HepG2 (cell line): ENCODE results near the gene SMIM9. TPM values are rescaled to one million over a fixed set of nuclear protein-coding genes. Genes with fewer than 3 reads are reported as not detected.
A peak's percentile ranks its signal among the peaks of the same experiment; 100 is the strongest.

ENCODE experiments used
- ARNT ChIP-seq: fragments of 450-650 bp; IDR thresholded peaks from 2 replicates; pipeline ENCODE4 v1.6.1; 2017
- FOSL2 ChIP-seq: sonication (generic); formaldehyde crosslinking; IDR thresholded peaks from 2 replicates; pipeline ENCODE4 v1.4.0; 2020; ENCODE audit warnings: missing genetic modification reagents
- GFI1 ChIP-seq: sonication (generic); formaldehyde crosslinking; IDR thresholded peaks from 2 replicates; pipeline ENCODE4 v1.5.0; 2020; ENCODE audit warnings: missing genetic modification reagents, mild to moderate bottlenecking, borderline replicate concordance
- HES4 ChIP-seq: sonication (generic); formaldehyde crosslinking; IDR thresholded peaks from 2 replicates; pipeline ENCODE4 v1.9.0; 2021; ENCODE audit warnings: mild to moderate bottlenecking, missing genetic modification reagents, borderline replicate concordance
- KLF16 ChIP-seq, 2 experiments: sonication (generic) in 1 of 2; formaldehyde crosslinking in 1 of 2; IDR thresholded peaks; 2 replicates each; pipeline versions ENCODE4 v1.6.1 to v1.8.0; 2016 to 2023; ENCODE audit warnings: missing genetic modification reagents in 2 of 2, missing compliant biosample characterization in 1 of 2
- NFYB ChIP-seq: sonication (generic); formaldehyde crosslinking; IDR thresholded peaks from 2 replicates; pipeline ENCODE4 v1.4.0; 2020; ENCODE audit warnings: missing genetic modification reagents
- PHF5A ChIP-seq: IDR thresholded peaks from one replicate; pipeline ENCODE4 v1.6.1; 2018; ENCODE audit warnings: low read depth, missing genetic modification reagents; ENCODE audit not compliant: unreplicated experiment
- PLSCR1 ChIP-seq: sonication (generic); formaldehyde crosslinking; IDR thresholded peaks from 2 replicates; pipeline ENCODE4 v1.5.0; 2020; ENCODE audit warnings: missing genetic modification reagents, mild to moderate bottlenecking, borderline replicate concordance
- RARG ChIP-seq: sonication (generic); formaldehyde crosslinking; IDR thresholded peaks from 2 replicates; pipeline ENCODE4 v1.4.0; 2020; ENCODE audit warnings: low read depth, mild to moderate bottlenecking, missing genetic modification reagents
- SIN3A ChIP-seq: IDR thresholded peaks from 2 replicates; pipeline ENCODE4 v1.6.1; 2011; ENCODE audit warnings: low read depth, mild to moderate bottlenecking, control low read depth, low read length, borderline replicate concordance
- SKI ChIP-seq: fragments of 450-650 bp; IDR thresholded peaks from one replicate; pipeline ENCODE4 v1.6.1; 2018; ENCODE audit warnings: mild to moderate bottlenecking; ENCODE audit not compliant: partially characterized antibody
- TEAD2 ChIP-seq: sonication (generic); formaldehyde crosslinking; IDR thresholded peaks from 2 replicates; pipeline ENCODE4 v1.9.0; 2021; ENCODE audit warnings: missing genetic modification reagents
- WIZ ChIP-seq: sonication (generic); formaldehyde crosslinking; IDR thresholded peaks from 2 replicates; pipeline ENCODE4 v1.5.1; 2020; ENCODE audit warnings: mild to moderate bottlenecking, missing genetic modification reagents
- ZEB1 ChIP-seq: IDR thresholded peaks from 2 replicates; pipeline ENCODE4 v1.6.1; 2012; ENCODE audit warnings: mild to moderate bottlenecking, low read depth, inconsistent platforms; ENCODE audit not compliant: insufficient replicate concordance
- ZNF18 ChIP-seq: sonication (generic); formaldehyde crosslinking; IDR thresholded peaks from 2 replicates; pipeline ENCODE4 v1.8.0; 2022; ENCODE audit warnings: mild to moderate bottlenecking, missing genetic modification reagents; ENCODE audit not compliant: insufficient replicate concordance
- ZNF460 ChIP-seq: sonication (generic); formaldehyde crosslinking; IDR thresholded peaks from 2 replicates; pipeline ENCODE4 v1.5.1; 2020; ENCODE audit warnings: missing genetic modification reagents, mild to moderate bottlenecking, borderline replicate concordance
- polyA plus RNA-seq, 8 experiments: library from polyadenylated mRNA; depleted of rRNA in 3 of 8; stranded (reverse) in 7 of 8; unstranded in 1 of 8; fragments of >200 nt; fragmentation: Illumina TruSeq in 4 of 8; extraction: Trizol in 4 of 8; gene quantifications; 2 replicates each; pipeline versions ENCODE4 v1.2.1 to v1.2.3, GENCODE V29; 2011 to 2016; ENCODE audit warnings: low read depth in 4 of 8, missing spikeins in 1 of 8, mixed read lengths in 1 of 8; ENCODE audit not compliant: insufficient read depth in 1 of 8
- total RNA-seq, 5 experiments: library from RNA; depleted of rRNA; stranded (reverse); fragments of >200 nt; fragmentation: Illumina TruSeq; extraction: Trizol; gene quantifications; 2 replicates each; pipeline ENCODE4 v1.2.3, GENCODE V29; 2016; ENCODE audit warnings: low read depth in 1 of 5
- TF ChIP-seq, protein P1 (sequence below): IDR thresholded peaks from 2 replicates; pipeline ENCODE4 v1.4.0; 2020; ENCODE audit warnings: mild to moderate bottlenecking, missing genetic modification reagents
- TF ChIP-seq, protein P2 (sequence below): sonication (generic); formaldehyde crosslinking; IDR thresholded peaks from 2 replicates; pipeline ENCODE4 v1.4.0; 2020; ENCODE audit warnings: missing genetic modification reagents, borderline replicate concordance

Gene SMIM9
- total and polyA plus RNA-seq, 2 of the 13 experiments (the other 11 are each of a cell fraction or from before 2014, with no cell fraction given), result not detected

DNA sequence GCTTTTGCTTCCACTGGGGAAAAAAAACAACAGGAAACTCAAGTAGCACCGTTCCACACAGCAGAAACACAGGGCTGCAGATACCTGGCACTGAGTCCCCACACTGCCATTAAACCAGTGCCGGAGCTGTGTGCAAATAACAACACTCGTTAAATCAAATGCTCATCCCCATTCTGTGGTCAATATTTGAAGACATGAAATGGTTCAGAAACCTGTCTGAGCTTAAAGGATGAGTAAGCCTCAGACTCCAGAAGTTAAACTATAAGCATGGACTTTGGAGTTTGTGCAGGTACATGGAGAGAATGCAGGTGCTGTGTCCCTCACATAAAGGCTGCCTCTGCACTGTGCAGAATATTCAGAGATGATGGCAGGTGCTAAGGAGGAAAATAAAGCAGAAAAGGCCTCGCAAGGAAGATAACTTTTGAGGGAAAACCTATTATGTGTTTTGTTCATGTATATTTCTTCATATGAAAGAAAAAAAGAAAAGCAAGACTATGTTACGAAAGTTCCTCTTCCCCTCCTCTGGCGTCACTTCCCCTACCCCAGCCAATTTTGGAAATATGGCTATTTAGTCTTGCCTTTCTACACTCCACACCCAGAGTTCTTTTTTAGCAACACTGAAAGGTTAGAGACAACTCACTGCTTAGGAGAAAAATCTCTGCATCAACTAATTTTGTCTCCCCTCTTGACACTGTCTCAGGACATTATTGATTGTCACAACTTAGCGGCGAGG lies 33.8 kb downstream of the SMIM9 start (continued):
- TF ChIP-seq RARG (CRISPR knock-in tag), result no peak
- TF ChIP-seq SKI, result peak; percentile 15
- no peak for TF ChIP-seq PHF5A (CRISPR knock-in tag)
- TF ChIP-seq ZNF460 (CRISPR knock-in tag), result no peak
- peak; percentile 63 for TF ChIP-seq FOSL2 (CRISPR knock-in tag)
- TF ChIP-seq, protein P1, sequence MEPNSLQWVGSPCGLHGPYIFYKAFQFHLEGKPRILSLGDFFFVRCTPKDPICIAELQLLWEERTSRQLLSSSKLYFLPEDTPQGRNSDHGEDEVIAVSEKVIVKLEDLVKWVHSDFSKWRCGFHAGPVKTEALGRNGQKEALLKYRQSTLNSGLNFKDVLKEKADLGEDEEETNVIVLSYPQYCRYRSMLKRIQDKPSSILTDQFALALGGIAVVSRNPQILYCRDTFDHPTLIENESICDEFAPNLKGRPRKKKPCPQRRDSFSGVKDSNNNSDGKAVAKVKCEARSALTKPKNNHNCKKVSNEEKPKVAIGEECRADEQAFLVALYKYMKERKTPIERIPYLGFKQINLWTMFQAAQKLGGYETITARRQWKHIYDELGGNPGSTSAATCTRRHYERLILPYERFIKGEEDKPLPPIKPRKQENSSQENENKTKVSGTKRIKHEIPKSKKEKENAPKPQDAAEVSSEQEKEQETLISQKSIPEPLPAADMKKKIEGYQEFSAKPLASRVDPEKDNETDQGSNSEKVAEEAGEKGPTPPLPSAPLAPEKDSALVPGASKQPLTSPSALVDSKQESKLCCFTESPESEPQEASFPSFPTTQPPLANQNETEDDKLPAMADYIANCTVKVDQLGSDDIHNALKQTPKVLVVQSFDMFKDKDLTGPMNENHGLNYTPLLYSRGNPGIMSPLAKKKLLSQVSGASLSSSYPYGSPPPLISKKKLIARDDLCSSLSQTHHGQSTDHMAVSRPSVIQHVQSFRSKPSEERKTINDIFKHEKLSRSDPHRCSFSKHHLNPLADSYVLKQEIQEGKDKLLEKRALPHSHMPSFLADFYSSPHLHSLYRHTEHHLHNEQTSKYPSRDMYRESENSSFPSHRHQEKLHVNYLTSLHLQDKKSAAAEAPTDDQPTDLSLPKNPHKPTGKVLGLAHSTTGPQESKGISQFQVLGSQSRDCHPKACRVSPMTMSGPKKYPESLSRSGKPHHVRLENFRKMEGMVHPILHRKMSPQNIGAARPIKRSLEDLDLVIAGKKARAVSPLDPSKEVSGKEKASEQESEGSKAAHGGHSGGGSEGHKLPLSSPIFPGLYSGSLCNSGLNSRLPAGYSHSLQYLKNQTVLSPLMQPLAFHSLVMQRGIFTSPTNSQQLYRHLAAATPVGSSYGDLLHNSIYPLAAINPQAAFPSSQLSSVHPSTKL (CRISPR knock-in tag), result peak; percentile 59; the same call in 1 of the 2 replicates
- no peak for TF ChIP-seq TEAD2 (CRISPR knock-in tag)
- TF ChIP-seq WIZ (CRISPR knock-in tag), result no peak
- no peak for TF ChIP-seq HES4
- TF ChIP-seq ZNF18 (CRISPR knock-in tag), result no peak
- TF ChIP-seq NFYB, result no peak
- TF ChIP-seq, protein P2, sequence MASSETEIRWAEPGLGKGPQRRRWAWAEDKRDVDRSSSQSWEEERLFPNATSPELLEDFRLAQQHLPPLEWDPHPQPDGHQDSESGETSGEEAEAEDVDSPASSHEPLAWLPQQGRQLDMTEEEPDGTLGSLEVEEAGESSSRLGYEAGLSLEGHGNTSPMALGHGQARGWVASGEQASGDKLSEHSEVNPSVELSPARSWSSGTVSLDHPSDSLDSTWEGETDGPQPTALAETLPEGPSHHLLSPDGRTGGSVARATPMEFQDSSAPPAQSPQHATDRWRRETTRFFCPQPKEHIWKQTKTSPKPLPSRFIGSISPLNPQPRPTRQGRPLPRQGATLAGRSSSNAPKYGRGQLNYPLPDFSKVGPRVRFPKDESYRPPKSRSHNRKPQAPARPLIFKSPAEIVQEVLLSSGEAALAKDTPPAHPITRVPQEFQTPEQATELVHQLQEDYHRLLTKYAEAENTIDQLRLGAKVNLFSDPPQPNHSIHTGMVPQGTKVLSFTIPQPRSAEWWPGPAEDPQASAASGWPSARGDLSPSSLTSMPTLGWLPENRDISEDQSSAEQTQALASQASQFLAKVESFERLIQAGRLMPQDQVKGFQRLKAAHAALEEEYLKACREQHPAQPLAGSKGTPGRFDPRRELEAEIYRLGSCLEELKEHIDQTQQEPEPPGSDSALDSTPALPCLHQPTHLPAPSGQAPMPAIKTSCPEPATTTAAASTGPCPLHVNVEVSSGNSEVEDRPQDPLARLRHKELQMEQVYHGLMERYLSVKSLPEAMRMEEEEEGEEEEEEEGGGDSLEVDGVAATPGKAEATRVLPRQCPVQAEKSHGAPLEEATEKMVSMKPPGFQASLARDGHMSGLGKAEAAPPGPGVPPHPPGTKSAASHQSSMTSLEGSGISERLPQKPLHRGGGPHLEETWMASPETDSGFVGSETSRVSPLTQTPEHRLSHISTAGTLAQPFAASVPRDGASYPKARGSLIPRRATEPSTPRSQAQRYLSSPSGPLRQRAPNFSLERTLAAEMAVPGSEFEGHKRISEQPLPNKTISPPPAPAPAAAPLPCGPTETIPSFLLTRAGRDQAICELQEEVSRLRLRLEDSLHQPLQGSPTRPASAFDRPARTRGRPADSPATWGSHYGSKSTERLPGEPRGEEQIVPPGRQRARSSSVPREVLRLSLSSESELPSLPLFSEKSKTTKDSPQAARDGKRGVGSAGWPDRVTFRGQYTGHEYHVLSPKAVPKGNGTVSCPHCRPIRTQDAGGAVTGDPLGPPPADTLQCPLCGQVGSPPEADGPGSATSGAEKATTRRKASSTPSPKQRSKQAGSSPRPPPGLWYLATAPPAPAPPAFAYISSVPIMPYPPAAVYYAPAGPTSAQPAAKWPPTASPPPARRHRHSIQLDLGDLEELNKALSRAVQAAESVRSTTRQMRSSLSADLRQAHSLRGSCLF (CRISPR knock-in tag), result no peak
- no peak for TF ChIP-seq GFI1
- no peak for TF ChIP-seq ARNT
- TF ChIP-seq KLF16 (CRISPR knock-in tag; IDR thresholded peaks at IDR 0.05), result no peak
- TF ChIP-seq ZEB1, result peak; percentile 60
- TF ChIP-seq SIN3A, result no peak
- TF ChIP-seq PLSCR1 (CRISPR knock-in tag), result no peak
